SK-N-MC (cell line): ENCODE measurements around the gene GLOD5.

Experiments used
- DNase-seq: peaks from one replicate; pipeline ENCODE4 v3.0.0-alpha.2; 2011; ENCODE audit warnings: low read depth, low spot score
- H3K27ac ChIP-seq: fragments of 200-600 bp; sonication (generic); 2 replicates; pipeline ENCODE4 v1.5.1; 2016; ENCODE audit warnings: mixed run types
- H3K36me3 ChIP-seq: fragments of 200-600 bp; sonication (generic); 2 replicates; pipeline ENCODE4 v1.6.1; 2017; ENCODE audit warnings: antibody characterized with exemption, low read length, mixed read lengths; ENCODE audit not compliant: insufficient read depth
- H3K4me3 ChIP-seq: fragments of 200-600 bp; sonication (generic); 2 replicates; pipeline ENCODE4 v1.5.1; 2016
- H3K9ac ChIP-seq: fragments of 200-600 bp; sonication (generic); 2 replicates; pipeline ENCODE4 v1.8.0; 2017; ENCODE audit warnings: mixed run types, mixed read lengths; ENCODE audit not compliant: insufficient read length
- H3K9me3 ChIP-seq: fragments of 200-600 bp; sonication (generic); 2 replicates; pipeline ENCODE4 v1.6.1; 2017; ENCODE audit warnings: low read depth, mild to moderate bottlenecking, antibody characterized with exemption, low read length, moderate library complexity, mixed read lengths
- EZH2 ChIP-seq: fragments of 200-600 bp; sonication (generic); IDR thresholded peaks from one replicate; pipeline ENCODE4 v1.6.1; 2017; ENCODE audit warnings: antibody characterized with exemption
- FOXP2 ChIP-seq: optimal IDR thresholded peaks from 2 replicates; pipeline ENCODE3; 2011; ENCODE audit warnings: mild to moderate bottlenecking, moderate library complexity; ENCODE audit not compliant: insufficient read depth; ENCODE audit errors: extremely low read length, control extremely low read depth
- POLR2AphosphoS5 ChIP-seq: IDR thresholded peaks from 2 replicates; pipeline ENCODE4 v1.6.1; 2012; ENCODE audit warnings: mild to moderate bottlenecking, low read depth, low read length, borderline replicate concordance

The GLOD5 gene

GRCh38 chrX:48786825-48787504 is 25.4 kb downstream of the GLOD5 start:
- TF ChIP-seq POLR2AphosphoS5 (no peak), EZH2 (no peak), FOXP2 (no peak)
- Histone ChIP-seq H3K9ac (no peak overlapping the region), H3K36me3 (no peaks in the 10 kb centered on the region), H3K4me3 (no peak overlapping the region), H3K27ac (no peak overlapping the region), H3K9me3 (no peaks in the 10 kb centered on the region)
- no peak for DNase-seq

GRCh38 chrX:48787505-48788443 is 26.2 kb downstream of the GLOD5 start:
- Histone ChIP-seq H3K27ac (no peak overlapping the region), H3K9me3 (no peaks in the 10 kb centered on the region), H3K36me3 (no peaks in the 10 kb centered on the region), H3K9ac (no peak overlapping the region), H3K4me3 (no peak overlapping the region)
- no peak for DNase-seq
- TF ChIP-seq FOXP2 (no peak), EZH2 (no peak), POLR2AphosphoS5 (no peak)

GRCh38 chrX:48789366-48790220 is 28.0 kb downstream of the GLOD5 start:
- Histone ChIP-seq H3K36me3 (no peaks in the 10 kb centered on the region), H3K9ac (no peak overlapping the region), H3K27ac (no peak overlapping the region), H3K4me3 (no peak overlapping the region), H3K9me3 (no peaks in the 10 kb centered on the region)
- TF ChIP-seq EZH2 (no peak), FOXP2 (no peak), POLR2AphosphoS5 (no peak)
- DNase-seq, result no peak

GRCh38 chrX:48790477-48790876 is 28.9 kb downstream of the GLOD5 start:
- no peak for DNase-seq

GRCh38 chrX:48791063-48791820 is 29.7 kb downstream of the GLOD5 start:
- Histone ChIP-seq H3K4me3 (no peak overlapping the region), H3K9ac (no peak overlapping the region), H3K36me3 (no peaks in the 10 kb centered on the region), H3K27ac (no peak overlapping the region), H3K9me3 (no peaks in the 10 kb centered on the region)
- TF ChIP-seq FOXP2 (no peak), EZH2 (no peak), POLR2AphosphoS5 (no peak)
- DNase-seq, result no peak

More at GRCh38 chrX:48790477-48790876, 28.9 kb downstream of the GLOD5 start:
- Histone ChIP-seq H3K4me3 (no peak overlapping the region), H3K9me3 (no peaks in the 10 kb centered on the region), H3K9ac (no peak overlapping the region), H3K36me3 (no peaks in the 10 kb centered on the region), H3K27ac (no peak overlapping the region)
- TF ChIP-seq FOXP2, result no peak
- no peak for TF ChIP-seq POLR2AphosphoS5
- no peak for TF ChIP-seq EZH2

GRCh38 chrX:48792219-48792618 is 30.7 kb downstream of the GLOD5 start:
- no peak overlapping the region for H3K27ac ChIP-seq
- no peaks in the 10 kb centered on the region for H3K9me3 ChIP-seq
- H3K9ac ChIP-seq, result no peak overlapping the region
- H3K4me3 ChIP-seq, result no peak overlapping the region
- no peaks in the 10 kb centered on the region for H3K36me3 ChIP-seq
- TF ChIP-seq POLR2AphosphoS5 (no peak), EZH2 (no peak), FOXP2 (no peak)
- no peak for DNase-seq

- H3K4me3 ChIP-seq, result no peak overlapping the region
- TF ChIP-seq EZH2 (no peak), FOXP2 (no peak), POLR2AphosphoS5 (no peak)
- no peak overlapping the region for H3K9ac ChIP-seq
- H3K36me3 ChIP-seq, result no peaks in the 10 kb centered on the region
- no peaks in the 10 kb centered on the region for H3K9me3 ChIP-seq
- H3K27ac ChIP-seq, result no peak overlapping the region
- DNase-seq, result no peak
Measured at GRCh38 chrX:48793935-48794334, 32.4 kb downstream of the GLOD5 start.
